Neural cell (in vitro differentiated cells): ENCODE measurements around the gene HMCES. TPM values are rescaled to one million over a fixed set of nuclear protein-coding genes. Genes with fewer than 3 reads are reported as not detected.

Source experiments
- H2AFZ ChIP-seq: fragments of 200-600, 300-800 bp; sonication (generic), shearing (Covaris generic); 2 replicates; pipeline ENCODE4 v1.6.0; 2014; ENCODE audit warnings: low read depth, mild to moderate bottlenecking, antibody characterized with exemption, low read length, moderate library complexity
- H3F3A ChIP-seq: fragments of 200-600 bp; shearing (Covaris generic); 2 replicates; pipeline ENCODE4 v1.6.1; 2016; ENCODE audit warnings: mild to moderate bottlenecking, moderate library complexity, mixed read lengths, antibody characterized with exemption, low read length; ENCODE audit not compliant: insufficient read depth, poor library complexity, severe bottlenecking
- H3K27ac ChIP-seq: fragments of 200-600, 300-800 bp; sonication (generic), shearing (Covaris generic); 2 replicates; pipeline ENCODE4 v1.5.1; 2014; ENCODE audit warnings: mild to moderate bottlenecking, low read length, moderate library complexity
- H3K27me3 ChIP-seq: fragments of 300-800, 200-600 bp; sonication (generic), shearing (Covaris generic); 2 replicates; pipeline ENCODE4 v1.6.0; 2014; ENCODE audit warnings: mild to moderate bottlenecking, low read depth, low read length, moderate library complexity; ENCODE audit not compliant: insufficient read depth
- H3K36me3 ChIP-seq: fragments of 300-800, 200-600 bp; sonication (generic), shearing (Covaris generic); 2 replicates; pipeline ENCODE4 v1.5.1; 2014; ENCODE audit warnings: mild to moderate bottlenecking, antibody characterized with exemption, low read length, moderate library complexity; ENCODE audit not compliant: insufficient read depth
- H3K4me2 ChIP-seq: fragments of 300-800, 200-600 bp; sonication (generic), shearing (Covaris generic); 2 replicates; pipeline ENCODE4 v1.6.0; 2014; ENCODE audit warnings: mild to moderate bottlenecking, low read length
- H3K4me3 ChIP-seq: fragments of 300-800, 200-600 bp; sonication (generic), shearing (Covaris generic); 2 replicates; pipeline ENCODE4 v1.5.1; 2014; ENCODE audit warnings: mild to moderate bottlenecking, low read length, moderate library complexity
- H3K79me2 ChIP-seq: fragments of 200-600 bp; shearing (Covaris generic); replicated peaks from 2 replicates; pipeline ENCODE4 v1.6.0; 2014; ENCODE audit warnings: mild to moderate bottlenecking, low read length, moderate library complexity; ENCODE audit not compliant: insufficient read depth
- H3K9ac ChIP-seq: fragments of 300-800, 200-600 bp; sonication (generic), shearing (Covaris generic); 2 replicates; pipeline ENCODE4 v1.6.1; 2016; ENCODE audit warnings: mild to moderate bottlenecking, low read length, mixed read lengths
- H3K9me2 ChIP-seq: fragments of 200-600 bp; shearing (Covaris generic); 2 replicates; pipeline ENCODE4 v1.6.1; 2016; ENCODE audit warnings: mild to moderate bottlenecking, low read length, mixed read lengths; ENCODE audit not compliant: insufficient read depth
- H3K9me3 ChIP-seq: fragments of 200-600, 300-800 bp; sonication (generic), shearing (Covaris generic); 2 replicates; pipeline ENCODE4 v1.6.1; 2016; ENCODE audit warnings: mild to moderate bottlenecking, mixed run types, low read length, moderate library complexity, mixed read lengths
- H4K20me1 ChIP-seq: fragments of 200-600 bp; shearing (Covaris generic); 2 replicates; pipeline ENCODE4 v1.6.1; 2016; ENCODE audit warnings: mild to moderate bottlenecking, mixed run types; ENCODE audit not compliant: insufficient read depth
- EP300 ChIP-seq: fragments of 450-650 bp; conservative IDR thresholded peaks from 2 replicates; pipeline ENCODE4 v1.6.1; 2014; ENCODE audit warnings: antibody characterized with exemption, mild to moderate bottlenecking, moderate library complexity; ENCODE audit not compliant: poor library complexity, severe bottlenecking
- EZH2 ChIP-seq: fragments of 200-600, 300-800 bp; shearing (Covaris generic), sonication (generic); IDR thresholded peaks from 2 replicates; pipeline ENCODE4 v1.6.1; 2014; ENCODE audit warnings: antibody characterized with exemption, low read length, borderline replicate concordance, mild to moderate bottlenecking; ENCODE audit not compliant: insufficient read depth, poor library complexity, severe bottlenecking
- MXI1 ChIP-seq: fragments of 450-650 bp; conservative IDR thresholded peaks from 2 replicates; pipeline ENCODE4 v1.6.1; 2014; ENCODE audit warnings: antibody characterized with exemption, mild to moderate bottlenecking; ENCODE audit not compliant: poor library complexity, severe bottlenecking
- POLR2AphosphoS5 ChIP-seq: IDR thresholded peaks from 2 replicates; pipeline ENCODE4 v1.6.1; 2012
- RAD21 ChIP-seq: fragments of 450-650 bp; conservative IDR thresholded peaks from 2 replicates; pipeline ENCODE4 v1.6.1; 2014; ENCODE audit warnings: antibody characterized with exemption, mild to moderate bottlenecking, moderate library complexity
- REST ChIP-seq: IDR thresholded peaks from 2 replicates; pipeline ENCODE4 v1.6.1; 2012; ENCODE audit warnings: borderline replicate concordance
- SMC3 ChIP-seq: fragments of 450-650 bp; conservative IDR thresholded peaks from 2 replicates; pipeline ENCODE4 v1.6.1; 2014; ENCODE audit warnings: antibody characterized with exemption, mild to moderate bottlenecking, moderate library complexity; ENCODE audit not compliant: poor library complexity
- TAF1 ChIP-seq: IDR thresholded peaks from 2 replicates; pipeline ENCODE4 v1.6.1; 2012; ENCODE audit warnings: low read depth
- polyA plus RNA-seq: library from polyadenylated mRNA; depleted of rRNA; stranded (reverse); fragments of >200 nt; gene quantifications from 2 replicates; pipeline ENCODE4 v1.2.3, GENCODE V29; 2014
- TF ChIP-seq, protein P1 (sequence below): fragments of 450-650 bp; IDR thresholded peaks from 2 replicates; pipeline ENCODE4 v1.5.1; 2014; ENCODE audit warnings: antibody characterized with exemption, mild to moderate bottlenecking, moderate library complexity; ENCODE audit not compliant: poor library complexity, severe bottlenecking

The HMCES gene
- polyA plus RNA-seq, 1 donor from 2014 or later: 23.0 TPM

- H4K20me1 ChIP-seq: no peaks in the 10 kb centered on the region
- H3F3A ChIP-seq: no peaks in the 10 kb centered on the region
- no peaks in the 10 kb centered on the region for H3K9me3 ChIP-seq
- no peak overlapping the region for H3K9ac ChIP-seq
- H2AFZ ChIP-seq: no peak overlapping the region
- H3K27ac ChIP-seq: no peak overlapping the region
- H3K4me2 ChIP-seq: no peak overlapping the region
- no peaks in the 10 kb centered on the region for H3K27me3 ChIP-seq
- H3K36me3 ChIP-seq: no peaks in the 10 kb centered on the region
- TF ChIP-seq EP300 (no peak), SMC3 (no peak)
- no peaks in the 10 kb centered on the region for H3K9me2 ChIP-seq
- H3K79me2 ChIP-seq: no peaks in the 10 kb centered on the region
- H3K4me3 ChIP-seq: no peak overlapping the region
Measured at GRCh38 chr3:129230311-129231019, 48.2 kb upstream of the HMCES start.

DNA sequence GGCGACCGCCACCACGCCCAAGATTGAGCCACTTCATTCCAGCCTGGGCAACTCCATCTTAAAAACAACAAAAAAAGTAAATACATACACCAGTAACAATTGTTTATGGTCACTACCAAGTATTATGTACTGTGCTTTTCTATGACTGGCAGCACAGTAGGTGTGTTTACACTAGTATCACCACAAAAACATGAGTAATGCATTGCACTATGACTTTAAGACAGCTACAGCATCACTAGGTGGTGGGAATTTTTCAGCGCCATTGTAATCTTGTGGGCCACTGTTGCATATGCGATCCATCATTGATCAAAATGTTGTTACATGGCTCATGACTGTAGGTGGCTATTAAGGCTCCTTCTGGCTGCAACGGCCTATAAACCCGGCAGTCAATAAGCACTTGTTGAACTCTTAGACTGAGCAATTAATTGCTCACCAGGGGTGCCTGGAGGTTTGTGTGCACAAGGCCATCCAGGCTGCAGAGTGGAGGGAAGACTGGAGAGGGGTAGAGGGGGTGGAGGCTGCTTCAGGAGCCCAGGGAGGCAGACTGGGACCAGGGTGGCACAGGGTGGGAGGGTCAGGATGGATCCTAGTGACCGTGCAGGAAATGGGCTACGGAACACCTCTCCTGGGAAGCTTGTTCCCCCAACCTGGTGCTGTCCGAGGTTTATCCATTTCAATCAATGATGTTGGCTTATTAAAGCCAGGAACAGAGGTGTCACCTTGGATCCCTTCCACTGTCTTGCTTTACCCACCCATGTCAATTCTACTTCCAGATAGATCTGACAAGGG is 47.1 kb upstream of the HMCES start:
- H3F3A ChIP-seq: no peaks in the 10 kb centered on the region
- no peaks in the 10 kb centered on the region for H3K79me2 ChIP-seq
- no peak for TF ChIP-seq REST
- TF ChIP-seq EP300: no peak
- TF ChIP-seq POLR2AphosphoS5: no peak
- no peak for TF ChIP-seq SMC3
- no peak for TF ChIP-seq TAF1
- TF ChIP-seq EZH2: no peak
- TF ChIP-seq RAD21: no peak
- TF ChIP-seq MXI1: no peak
- TF ChIP-seq, protein P1, sequence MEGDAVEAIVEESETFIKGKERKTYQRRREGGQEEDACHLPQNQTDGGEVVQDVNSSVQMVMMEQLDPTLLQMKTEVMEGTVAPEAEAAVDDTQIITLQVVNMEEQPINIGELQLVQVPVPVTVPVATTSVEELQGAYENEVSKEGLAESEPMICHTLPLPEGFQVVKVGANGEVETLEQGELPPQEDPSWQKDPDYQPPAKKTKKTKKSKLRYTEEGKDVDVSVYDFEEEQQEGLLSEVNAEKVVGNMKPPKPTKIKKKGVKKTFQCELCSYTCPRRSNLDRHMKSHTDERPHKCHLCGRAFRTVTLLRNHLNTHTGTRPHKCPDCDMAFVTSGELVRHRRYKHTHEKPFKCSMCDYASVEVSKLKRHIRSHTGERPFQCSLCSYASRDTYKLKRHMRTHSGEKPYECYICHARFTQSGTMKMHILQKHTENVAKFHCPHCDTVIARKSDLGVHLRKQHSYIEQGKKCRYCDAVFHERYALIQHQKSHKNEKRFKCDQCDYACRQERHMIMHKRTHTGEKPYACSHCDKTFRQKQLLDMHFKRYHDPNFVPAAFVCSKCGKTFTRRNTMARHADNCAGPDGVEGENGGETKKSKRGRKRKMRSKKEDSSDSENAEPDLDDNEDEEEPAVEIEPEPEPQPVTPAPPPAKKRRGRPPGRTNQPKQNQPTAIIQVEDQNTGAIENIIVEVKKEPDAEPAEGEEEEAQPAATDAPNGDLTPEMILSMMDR: no peak
- H3K9me3 ChIP-seq: no peaks in the 10 kb centered on the region
- H3K4me2 ChIP-seq: no peak overlapping the region
- H4K20me1 ChIP-seq: no peaks in the 10 kb centered on the region
- no peaks in the 10 kb centered on the region for H3K27me3 ChIP-seq
- H3K9ac ChIP-seq: no peak overlapping the region
- H3K9me2 ChIP-seq: no peaks in the 10 kb centered on the region
- H3K36me3 ChIP-seq: no peaks in the 10 kb centered on the region
- no peak overlapping the region for H3K27ac ChIP-seq
- no peak overlapping the region for H2AFZ ChIP-seq
- no peak overlapping the region for H3K4me3 ChIP-seq
